NT2/D1 (cell line): ENCODE results near the gene KRTAP10-2.

Experiments used
- SUZ12 ChIP-seq: IDR thresholded peaks from 2 replicates; pipeline ENCODE4 v1.6.1; 2011; ENCODE audit not compliant: insufficient read length, insufficient read depth; ENCODE audit errors: extremely low read depth
- YY1 ChIP-seq: IDR thresholded peaks from 2 replicates; pipeline ENCODE4 v1.6.1; 2011; ENCODE audit not compliant: insufficient read length, insufficient read depth
- ZNF274 ChIP-seq: IDR thresholded peaks from 2 replicates; pipeline ENCODE4 v1.6.1; 2011; ENCODE audit warnings: mild to moderate bottlenecking, low read depth, low read length

- TF ChIP-seq YY1, result no peak
- no peak for TF ChIP-seq SUZ12
- TF ChIP-seq ZNF274, result no peak
Measured at GRCh38 chr21:44505673-44506278, 45.5 kb downstream of the KRTAP10-2 start.
